ENCODE measurements around the gene ZNF747.

DNA sequence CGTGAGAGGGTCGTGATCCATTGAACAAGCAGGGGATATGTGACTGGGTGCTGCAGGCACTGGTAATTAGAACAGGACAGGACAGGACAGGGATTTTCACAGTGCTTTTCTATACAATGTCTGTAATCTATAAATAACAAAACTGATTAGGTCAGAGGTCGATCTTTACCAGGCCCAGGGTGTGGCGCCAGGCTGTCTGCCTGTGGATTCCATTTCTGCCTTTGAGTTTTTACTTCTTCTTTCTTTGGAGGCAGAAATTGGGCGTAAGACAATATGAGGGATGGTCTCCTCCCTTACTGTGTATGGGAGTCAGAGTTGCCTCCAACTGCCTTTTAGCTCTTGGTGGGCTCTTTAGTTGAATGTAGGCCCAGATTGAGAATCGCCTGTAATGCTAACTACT is 25.0 kb upstream of the ZNF747 start:
- TF ChIP-seq CREB5 (CRISPR knock-in tag; IDR thresholded peaks at IDR 0.05; ENCODE audit: low read depth): no peak
- TF ChIP-seq, protein P1, sequence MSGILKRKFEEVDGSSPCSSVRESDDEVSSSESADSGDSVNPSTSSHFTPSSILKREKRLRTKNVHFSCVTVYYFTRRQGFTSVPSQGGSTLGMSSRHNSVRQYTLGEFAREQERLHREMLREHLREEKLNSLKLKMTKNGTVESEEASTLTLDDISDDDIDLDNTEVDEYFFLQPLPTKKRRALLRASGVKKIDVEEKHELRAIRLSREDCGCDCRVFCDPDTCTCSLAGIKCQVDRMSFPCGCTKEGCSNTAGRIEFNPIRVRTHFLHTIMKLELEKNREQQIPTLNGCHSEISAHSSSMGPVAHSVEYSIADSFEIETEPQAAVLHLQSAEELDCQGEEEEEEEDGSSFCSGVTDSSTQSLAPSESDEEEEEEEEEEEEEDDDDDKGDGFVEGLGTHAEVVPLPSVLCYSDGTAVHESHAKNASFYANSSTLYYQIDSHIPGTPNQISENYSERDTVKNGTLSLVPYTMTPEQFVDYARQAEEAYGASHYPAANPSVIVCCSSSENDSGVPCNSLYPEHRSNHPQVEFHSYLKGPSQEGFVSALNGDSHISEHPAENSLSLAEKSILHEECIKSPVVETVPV (CRISPR knock-in tag; IDR thresholded peaks at IDR 0.05): no peak
- TF ChIP-seq PATZ1 (CRISPR knock-in tag; IDR thresholded peaks at IDR 0.05; ENCODE audit: borderline replicate concordance): no peak
- TF ChIP-seq ZC3H10 (CRISPR knock-in tag; IDR thresholded peaks at IDR 0.05): no peak
- TF ChIP-seq ARNTL (CRISPR knock-in tag; IDR thresholded peaks at IDR 0.05; ENCODE audit: borderline replicate concordance, low read depth): no peak
- TF ChIP-seq TOX (CRISPR knock-in tag; IDR thresholded peaks at IDR 0.05; ENCODE audit: borderline replicate concordance): no peak
- no peak for TF ChIP-seq ZFP30 (CRISPR knock-in tag; IDR thresholded peaks at IDR 0.05)

All from SK-N-SH treated with all-trans-retinoic acid at 6 μM for 48 hours (cell line).